Posterior cingulate gyrus (tissue), 11 donors: Measurements from ENCODE around the gene FOXM1.

Experiments
- DNase-seq, 10 donors: peaks; one replicate each; pipeline versions ENCODE4 v3.0.0 to v3.0.0-alpha.2; 2020 to 2021; ENCODE audit warnings: mixed read lengths in 3 of 10
- intact Hi-C: fragments of 100-400 bp; cut with DNase I; formaldehyde crosslinking; loops from one replicate; pipeline ENCODE4 v1.15.1; 2023

The FOXM1 gene

DNA sequence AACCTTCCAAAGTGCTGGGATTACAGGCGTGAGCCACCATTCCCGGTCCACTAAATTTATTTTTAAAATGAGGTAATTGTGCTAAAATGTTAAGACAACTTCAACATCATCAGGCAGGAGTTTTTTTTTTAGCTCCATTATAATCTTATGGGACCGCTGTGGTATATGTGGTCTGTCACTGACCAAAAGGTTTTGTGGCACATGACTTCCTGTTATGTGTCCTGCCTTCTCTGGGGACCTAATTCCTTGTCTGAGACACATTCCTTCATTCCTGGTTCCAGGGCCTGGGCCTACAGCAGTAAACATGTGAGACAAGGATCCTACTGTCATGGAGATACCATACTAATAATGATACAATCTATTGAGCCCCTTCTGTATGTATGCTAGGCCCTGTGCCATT, 25.0 kb downstream of the FOXM1 start:
- no peak for DNase-seq
- intact Hi-C loops: no loop called here

DNA sequence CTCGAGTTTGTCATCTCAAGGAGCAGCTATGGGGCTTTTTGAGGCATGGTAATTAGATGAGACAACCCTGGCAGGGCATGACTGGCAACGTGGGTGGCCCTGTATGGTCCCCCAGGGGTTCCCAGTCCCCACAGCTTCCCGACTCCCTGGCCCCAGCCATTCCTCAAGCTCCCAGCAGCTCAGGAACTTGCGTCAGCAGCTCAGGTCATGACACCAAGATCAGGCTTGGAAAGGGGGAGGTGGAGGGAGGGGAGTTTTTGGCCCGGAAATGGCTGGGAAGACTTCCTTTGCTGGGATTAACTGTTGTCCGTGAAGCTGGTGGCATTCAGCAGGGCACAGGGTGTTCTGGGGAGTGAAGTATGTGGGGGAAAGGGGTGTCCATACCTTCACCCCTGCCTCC, 31.7 kb downstream of the FOXM1 start:
- intact Hi-C loops: loop anchor here (5.0 kb wide), 1 partner anchor 192 kb away; no protein-coding TSS in a partner anchor
- DNase-seq: peak in 2 of 10 donors; percentile 32 to 77

DNA sequence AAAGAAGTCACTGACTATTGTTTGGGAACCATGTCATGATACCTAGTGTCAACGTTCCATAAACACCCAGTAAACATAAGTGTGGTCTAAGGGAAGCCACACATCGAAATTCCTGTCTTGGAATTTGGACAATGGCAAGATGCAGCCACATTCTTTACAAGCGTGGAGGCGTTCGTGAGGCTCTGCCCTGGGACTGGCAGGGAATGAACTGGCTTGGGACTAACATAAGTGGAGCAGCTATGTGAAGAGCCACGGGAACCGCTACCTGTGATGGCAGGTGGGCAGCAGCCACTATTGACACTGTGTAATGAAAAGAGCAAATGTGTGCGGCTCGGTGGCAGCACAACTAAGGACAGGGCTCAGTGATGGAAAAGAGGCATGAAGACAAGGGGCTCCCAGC, 32.2 kb downstream of the FOXM1 start:
- intact Hi-C loops: loop anchor here (5.0 kb wide), 1 partner anchor 193 kb away; no protein-coding TSS in a partner anchor
- DNase-seq: peak in 2 of 10 donors; percentile 14 to 29

DNA sequence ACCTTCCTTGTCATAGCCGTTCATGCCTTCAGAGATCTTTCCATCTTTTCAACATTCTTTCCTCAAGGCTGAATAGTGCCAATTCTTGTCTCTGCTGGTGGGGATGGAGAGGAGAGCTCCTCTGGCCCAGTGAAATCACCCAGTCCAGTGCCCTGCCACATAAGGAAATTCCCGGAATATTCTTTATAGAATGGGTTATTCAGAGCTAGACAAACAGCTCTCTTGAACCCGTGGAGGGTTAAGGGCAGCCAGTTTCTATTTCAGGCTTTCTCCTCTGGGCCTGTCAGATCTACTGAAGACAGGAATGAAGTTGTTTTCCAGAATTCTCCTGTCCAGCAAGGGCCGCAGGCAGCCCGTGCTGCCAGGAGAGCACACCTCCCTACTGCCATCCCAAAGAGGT, 34.0 kb downstream of the FOXM1 start:
- DNase-seq: peak in 1 of 10 donors; percentile 54
- intact Hi-C loops: no loop called here

DNA sequence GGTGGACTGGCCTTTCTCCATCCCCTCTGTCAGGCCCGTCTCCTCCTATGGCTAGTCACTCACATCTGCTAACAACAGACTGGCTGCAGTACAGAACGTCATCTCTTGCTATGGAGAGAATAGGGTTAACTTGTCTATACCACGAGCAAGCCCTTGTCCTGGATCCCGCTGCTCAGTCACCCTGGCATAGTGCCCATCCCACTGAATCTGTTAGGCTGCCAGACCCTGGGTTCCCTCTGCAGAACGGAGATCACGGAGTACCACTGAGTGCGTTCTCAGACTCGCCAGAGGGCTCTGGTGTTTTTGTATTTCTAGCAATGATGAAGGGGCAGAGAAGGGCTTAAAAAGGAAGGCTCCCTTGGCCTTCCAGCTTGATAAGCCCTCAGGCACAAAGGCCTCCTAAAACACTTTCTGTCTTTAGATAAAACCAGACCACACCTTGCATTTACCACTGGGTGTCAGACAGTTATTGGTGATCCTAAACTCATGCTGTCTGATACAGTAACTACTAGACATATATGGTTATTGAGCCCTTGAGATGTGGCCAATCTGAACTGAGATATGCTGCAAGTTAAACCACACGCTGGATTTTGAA, 35.8 kb downstream of the FOXM1 start:
- peak in 1 of 10 donors; percentile 17 for DNase-seq

DNA sequence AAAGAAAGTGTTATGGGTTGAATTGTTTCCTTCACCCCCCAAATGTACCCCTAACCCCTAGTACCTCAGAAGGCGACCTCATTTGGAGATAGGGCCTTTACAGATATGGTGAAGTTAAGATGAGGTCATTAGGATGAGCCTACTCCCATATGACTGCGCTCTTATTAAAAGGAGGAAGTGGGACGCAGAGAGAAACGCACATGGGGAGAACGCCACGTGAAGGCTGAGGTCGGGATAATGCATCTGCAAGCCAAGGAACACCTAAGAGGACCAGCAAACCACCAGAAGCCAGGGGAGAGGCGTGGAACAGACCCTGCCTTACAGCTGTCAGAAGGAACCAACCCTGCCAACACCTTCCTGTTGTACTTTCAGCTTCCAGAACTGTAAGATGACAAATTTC, 40.4 kb downstream of the FOXM1 start:
- intact Hi-C loops: no loop called here
- no peak for DNase-seq

More for the DNA sequence above, 35.8 kb downstream of the FOXM1 start:
- intact Hi-C loops: no loop called here

DNA sequence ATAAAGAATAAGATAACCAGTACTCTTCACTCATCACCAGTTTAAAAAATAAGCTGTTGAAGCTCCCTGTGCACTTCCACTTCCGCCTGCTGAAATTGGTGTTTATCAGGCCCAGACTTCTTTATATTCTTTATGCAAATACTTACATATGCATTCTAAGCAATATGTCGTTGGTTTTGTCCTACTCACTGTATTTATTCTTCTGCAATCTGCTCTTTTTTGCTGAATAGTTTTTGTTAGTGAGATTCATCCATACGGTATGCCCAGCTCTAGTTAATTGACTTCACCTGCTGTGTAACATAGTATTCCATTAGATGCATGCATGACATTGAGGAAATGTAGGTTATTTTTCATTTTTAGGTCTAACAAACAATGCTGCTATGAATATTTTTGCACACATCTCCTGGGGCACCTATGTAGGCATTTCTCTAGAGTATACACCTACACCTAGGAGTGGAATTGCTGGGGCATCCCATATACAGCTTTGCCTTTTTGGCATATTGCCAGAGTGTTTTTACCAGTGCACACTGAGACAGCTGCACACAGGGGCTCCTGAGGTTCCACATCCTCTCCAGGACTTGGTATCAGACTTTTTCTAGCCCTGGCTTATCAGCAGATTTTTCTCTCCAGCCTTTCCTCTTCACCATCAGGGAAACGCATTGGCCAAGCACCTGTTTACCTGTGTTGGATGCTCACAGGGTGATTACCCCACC, 41.1 kb downstream of the FOXM1 start:
- intact Hi-C loops: no loop called here
- peak in 1 of 10 donors; percentile 4 for DNase-seq

DNA sequence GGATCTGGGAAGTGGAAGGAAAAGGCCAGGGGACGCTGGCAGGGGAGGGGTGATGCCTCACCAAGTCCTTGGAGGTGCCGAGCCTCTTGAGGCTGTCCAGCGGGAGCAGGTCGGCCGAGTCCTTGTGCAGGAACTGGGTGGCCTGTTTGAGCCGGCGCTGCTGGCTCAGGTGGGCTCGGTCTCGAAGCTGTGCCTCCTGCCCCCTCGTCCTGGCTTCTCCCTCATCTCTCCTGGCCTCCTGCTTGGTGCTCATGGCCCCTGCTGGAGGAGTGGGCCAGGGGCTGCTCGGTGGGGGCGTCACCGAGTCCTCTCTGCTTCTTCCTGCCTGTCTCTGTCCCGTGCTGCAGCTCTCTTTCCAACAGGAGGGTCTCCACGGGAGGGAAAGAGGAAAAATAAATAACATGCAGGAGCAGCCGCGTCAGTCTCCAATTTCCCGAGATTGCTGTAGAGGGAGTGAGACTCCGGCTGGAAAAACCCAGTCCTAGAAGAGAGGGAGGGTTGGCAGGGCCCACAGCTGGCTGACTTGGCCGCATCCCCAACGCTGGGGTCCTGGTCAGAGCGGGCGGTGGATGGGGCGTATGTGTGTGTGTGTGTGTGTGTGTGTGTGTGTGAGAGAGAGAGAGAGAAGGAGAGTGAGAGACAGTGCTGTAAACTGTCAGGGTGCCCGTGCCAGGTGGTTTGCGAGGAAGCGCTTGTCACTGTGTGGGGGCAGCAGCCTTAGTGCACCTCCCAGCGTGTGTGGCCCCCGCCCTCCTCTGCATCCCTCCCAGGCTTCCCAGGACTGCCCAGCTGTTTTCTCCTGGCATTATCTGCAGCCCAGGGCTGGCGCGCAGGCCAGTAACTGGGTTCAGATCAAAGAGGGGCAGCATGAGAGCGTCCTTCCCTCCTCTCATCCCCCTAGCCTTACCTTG, 42.1 kb downstream of the FOXM1 start, which contains the start of gene NRIP2:
TSS of gene NRIP2 (minus strand) at position 455 of the 911 bp plus-strand sequence. CDS start at position 403, 52 bp downstream.
- intact Hi-C loops: no loop called here
- DNase-seq: peak; percentile 48 to 95 (median 71)

DNA sequence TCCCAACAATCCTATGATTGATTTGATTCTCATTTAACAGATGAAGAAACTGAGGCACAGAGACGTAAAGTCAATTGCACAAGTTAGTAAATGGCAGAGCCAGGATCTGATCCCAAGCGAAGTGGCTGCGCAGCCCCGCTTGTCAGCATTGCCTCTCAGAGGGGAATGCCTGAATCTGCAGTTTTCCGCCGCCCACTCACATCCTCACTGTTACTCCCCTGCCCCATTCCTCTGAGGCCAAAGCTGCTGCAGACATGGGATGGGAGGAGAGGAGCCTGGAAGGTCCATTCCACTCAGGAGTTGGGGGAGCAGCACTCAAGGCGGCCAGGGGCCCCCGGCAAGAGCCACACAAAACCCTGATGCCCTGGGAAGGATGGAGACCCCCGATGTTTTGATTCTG, 43.2 kb downstream of the FOXM1 start:
- intact Hi-C loops: no loop called here
- peak in 1 of 10 donors; percentile 59 for DNase-seq

DNA sequence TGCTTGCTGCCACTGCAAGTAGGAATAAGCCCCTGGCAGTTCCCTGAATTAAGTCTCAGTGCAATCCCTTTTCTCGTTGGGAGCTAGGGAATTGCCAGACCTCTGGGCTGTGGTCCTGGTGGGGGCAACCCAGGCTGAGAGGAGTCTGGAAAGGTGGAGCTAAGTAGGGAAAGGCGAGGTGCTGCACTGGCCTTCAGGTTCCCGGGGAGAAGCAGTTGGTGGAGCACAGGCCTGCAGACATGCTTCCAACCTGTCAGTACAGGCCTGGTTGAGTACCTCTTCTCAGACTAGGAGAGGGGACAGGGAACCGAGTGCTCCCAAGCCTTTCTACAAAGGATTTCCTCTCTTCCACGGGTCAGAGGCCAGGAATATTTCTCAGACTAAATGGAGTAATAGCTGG, 43.6 kb downstream of the FOXM1 start:
- intact Hi-C loops: no loop called here
- DNase-seq: peak in 1 of 10 donors; percentile 51

DNA sequence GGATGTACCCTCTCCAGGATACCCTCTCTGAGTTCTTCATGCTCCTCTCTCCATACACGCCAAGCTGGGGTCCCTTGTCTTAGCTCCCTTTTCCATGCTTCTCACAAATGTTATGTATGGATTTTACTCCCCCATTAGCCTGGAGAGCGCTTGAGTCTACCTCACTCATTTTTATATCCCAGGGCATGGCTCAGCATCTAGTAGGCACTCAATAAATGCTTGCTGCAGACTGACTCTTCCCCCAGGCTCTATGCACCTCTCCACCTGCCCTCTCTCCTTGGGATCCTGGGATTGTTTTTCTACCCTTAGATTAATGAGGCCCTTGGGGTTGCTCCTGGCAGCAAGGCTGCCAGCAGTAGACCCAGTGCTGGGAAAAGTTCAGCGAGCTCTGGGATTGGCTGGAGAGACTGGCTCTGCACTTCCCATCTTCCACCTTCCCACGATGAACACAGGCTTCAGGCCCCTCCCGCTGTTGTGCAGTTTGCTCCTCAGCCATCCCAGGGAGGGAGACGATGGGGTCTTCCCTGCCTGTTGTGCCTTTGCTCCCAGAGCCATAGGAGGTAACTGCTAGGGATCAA, 44.3 kb downstream of the FOXM1 start:
- DNase-seq: peak in 1 of 10 donors; percentile 57
- intact Hi-C loops: no loop called here

DNA sequence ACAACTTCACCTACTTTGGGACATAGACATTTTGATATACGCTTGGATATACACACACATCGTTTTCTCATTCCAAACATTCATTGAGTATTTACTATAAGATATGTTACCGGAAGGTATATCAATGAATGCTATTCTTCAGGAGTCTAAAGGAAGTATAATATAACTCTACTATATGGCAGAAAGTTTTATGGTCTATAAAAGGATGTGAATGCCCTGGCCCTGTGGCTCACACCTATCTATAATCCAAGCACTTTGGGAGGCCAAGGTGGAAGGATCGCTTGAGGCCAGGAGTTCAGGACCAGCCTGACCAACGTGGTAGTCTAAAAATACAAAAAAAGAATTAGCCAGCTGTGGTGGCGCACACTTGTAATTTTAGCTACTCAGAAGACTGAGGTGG, 47.7 kb downstream of the FOXM1 start:
- intact Hi-C loops: no loop called here
- DNase-seq: no peak

DNA sequence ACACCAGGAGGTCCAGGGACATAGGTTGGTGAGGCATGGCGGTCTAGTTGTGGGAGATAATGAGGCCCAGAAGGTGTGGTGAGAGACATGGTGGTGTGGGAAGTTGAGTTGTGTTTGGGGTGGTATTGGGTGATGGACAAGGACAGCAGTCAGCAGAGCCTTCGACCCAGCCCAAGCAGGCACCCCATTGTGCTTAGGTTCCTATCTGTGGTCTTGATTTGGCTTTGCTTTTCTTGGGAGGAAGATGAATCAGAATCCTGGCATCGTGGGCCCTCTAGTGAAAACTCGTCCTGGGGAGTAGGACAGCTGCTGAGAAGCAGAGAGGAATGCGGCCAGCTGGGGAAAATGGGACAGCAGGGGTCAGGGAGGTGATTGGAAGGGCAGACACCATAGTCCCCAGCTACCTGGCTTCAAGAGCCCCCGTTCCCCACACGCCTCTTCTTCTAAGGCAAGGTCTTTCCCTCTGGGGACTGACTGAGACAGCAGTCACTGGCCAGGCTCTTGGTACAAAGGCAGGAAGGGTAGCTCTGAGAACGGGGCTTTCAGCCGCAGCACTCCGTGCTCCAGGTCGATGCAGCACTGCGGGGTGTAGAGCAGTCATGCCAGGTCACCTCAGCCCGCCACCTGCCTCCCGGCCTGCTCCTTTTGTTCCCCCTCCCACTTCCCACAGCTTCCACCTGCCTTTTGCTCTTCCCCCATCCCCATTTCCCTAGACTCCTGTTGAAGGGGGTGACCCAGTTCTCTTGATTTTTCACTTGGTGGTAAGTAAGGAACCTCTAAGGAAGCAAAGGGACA, 50.1 kb downstream of the FOXM1 start:
- intact Hi-C loops: no loop called here
- peak in 1 of 10 donors; percentile 37 for DNase-seq

DNA sequence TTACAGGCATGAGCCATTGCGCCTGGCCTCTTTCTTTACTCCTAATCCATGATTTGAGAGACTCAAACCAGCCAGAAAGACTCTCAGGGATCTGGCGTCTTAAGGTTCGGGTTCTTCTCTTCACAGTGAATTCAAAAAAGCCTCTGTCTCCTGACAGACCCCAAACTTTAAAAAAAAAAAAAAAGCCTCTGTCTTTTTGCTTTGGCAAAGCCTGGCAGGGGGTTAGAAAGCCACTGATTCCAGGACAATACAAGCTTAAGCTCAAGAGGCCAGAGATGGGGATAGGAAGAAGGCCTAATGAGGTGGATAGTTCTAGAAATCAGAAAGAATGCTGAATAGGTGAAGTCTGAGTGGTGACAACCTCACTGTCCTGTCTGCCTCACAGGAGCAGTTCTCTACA, 50.9 kb downstream of the FOXM1 start:
- intact Hi-C loops: no loop called here

DNA sequence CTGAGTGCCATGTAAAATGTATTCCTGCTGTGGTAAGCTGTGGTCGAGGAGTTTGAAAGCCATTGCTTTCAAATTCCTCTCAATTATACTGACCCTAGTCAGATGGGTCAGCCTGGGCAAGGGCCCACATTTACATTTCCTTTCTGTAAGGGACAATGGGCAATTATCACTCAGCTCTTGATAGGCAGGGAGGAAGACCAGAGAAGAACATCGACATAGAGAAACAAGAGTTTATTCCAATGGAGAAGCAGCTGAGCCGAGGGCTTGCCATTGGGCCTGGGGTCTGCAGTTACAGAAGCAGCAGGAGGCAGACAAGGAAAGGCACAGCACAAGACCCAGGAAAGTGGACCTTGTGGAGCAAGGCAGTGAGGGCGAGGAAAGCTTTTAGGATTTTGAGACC, 51.8 kb downstream of the FOXM1 start:
- DNase-seq: peak in 1 of 10 donors; percentile 60
- intact Hi-C loops: no loop called here

More for the DNA sequence above, 50.9 kb downstream of the FOXM1 start:
- DNase-seq: peak in 1 of 10 donors; percentile 6

DNA sequence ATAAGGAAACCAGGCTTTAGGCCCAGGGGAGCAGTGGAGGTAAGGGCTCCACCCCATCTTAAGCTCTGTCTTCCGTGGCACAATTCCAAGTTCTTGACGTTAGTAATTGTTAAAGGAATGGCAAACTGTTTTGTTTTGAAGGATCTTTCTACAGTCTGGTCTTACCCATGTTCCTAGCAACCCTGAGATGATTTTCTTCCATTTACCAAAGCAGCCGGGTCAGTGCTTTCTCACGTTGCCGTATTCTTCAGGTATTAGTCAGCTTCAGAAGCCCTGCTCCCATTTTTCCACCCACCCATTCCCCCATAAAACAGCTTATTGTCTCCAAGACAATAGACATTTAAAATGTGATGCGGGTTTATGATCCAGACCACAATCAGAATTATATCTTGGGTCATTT, 52.4 kb downstream of the FOXM1 start:
- no peak for DNase-seq
- intact Hi-C loops: no loop called here

DNA sequence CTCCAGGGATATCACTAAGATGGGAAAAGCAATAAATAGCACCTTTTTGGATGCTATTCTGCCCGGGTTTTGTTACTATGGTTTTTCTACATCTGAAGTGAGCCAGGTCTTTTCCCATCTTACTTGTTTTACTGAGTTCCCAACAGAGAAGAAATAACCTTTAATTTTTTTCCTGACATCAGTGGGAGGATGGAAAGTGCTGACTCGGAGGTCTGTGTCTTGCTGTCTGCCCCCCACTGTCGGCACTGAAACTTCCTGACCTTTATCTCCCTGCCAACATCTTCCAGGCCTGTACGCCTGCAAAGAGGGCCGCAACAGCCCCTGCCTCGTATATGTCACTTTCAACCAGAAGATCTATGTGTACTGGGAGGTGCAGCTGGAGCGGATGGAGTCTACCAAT, 53.5 kb downstream of the FOXM1 start:
- DNase-seq: no peak
- intact Hi-C loops: no loop called here

DNA sequence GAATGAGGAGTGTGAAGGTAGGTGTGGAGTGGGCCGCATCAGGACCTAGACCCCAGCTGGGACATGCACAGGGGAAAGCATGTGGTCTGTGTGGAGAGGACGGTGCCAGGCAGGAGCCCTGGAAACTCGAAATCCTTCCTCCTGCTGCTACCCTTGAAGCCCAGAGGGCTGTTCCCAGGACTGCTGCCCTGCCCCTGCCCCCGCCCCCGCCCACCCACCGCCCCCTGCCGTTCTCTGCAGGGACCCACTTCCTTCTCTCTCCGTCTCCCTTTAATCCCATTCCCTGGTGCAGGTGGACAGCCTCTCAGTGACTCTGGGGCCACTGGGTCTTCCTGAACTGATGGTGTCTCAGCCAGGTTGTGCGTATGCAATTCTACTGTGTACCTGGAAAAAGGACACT, 56.5 kb downstream of the FOXM1 start:
- intact Hi-C loops: no loop called here

DNA sequence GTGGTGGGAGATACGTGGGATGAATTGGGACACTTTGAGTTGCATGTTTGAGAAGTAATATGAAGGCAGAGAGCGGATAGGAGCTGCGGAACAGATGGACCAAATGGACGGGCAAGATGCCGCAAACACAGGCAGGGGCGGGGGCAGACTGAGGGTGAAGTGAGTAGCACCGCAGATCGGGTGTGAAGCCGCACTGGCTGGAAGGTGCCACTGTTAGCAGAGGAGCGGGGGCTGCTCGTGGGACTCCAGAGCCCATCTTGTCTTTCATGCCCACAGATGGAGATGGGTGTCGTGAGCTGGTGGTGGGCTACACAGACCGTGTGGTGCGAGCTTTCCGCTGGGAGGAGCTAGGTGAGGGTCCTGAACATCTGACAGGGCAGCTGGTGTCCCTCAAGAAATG, 57.2 kb downstream of the FOXM1 start:
- intact Hi-C loops: loop anchor here (10.0 kb wide), 1 partner anchor 55 kb away; the partner anchor contains the start of genes FOXM1 and RHNO1
- peak in 1 of 10 donors; percentile 79 for DNase-seq

More for the DNA sequence above, 56.5 kb downstream of the FOXM1 start:
- no peak for DNase-seq
